ENCODE measurements around the gene YJU2. TPM values are rescaled to one million over a fixed set of nuclear protein-coding genes. Genes with fewer than 3 reads are reported as not detected.
A peak's percentile ranks its signal among the peaks of the same experiment; 100 is the strongest.

YJU2 gene
- total RNA-seq, 1 donor from 2014 or later, result 40.7 TPM

DNA sequence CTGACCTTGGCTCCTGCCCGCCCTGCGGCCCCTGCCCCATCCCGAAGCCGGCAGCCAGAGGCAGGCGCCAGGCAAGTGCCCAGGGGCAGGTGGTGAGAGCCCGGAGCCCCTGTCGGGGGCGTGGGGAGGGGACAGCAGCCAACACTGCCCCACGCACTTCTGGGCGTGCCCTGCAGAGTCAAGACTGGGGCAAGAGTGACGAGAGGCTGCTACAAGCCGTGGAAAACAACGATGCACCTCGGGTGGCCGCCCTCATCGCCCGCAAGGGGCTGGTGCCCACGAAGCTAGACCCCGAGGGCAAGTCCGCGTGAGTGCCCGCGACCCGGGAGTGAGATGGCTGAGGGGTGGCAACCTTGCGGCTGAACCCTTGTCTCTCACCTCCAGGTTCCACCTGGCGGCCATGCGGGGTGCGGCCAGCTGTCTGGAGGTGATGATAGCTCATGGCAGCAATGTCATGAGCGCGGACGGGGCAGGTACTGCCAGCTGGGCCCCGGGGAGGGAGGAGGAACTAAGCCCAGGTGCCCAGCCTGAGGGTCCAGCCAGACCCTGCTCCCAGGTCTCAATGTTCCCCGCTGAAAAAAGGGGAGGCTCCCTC is 47.1 kb upstream of the YJU2 start:
- POLR2A ChIA-PET, result no interaction called here
- H3K4me1 Mint-ChIP-seq, result peaks cover 16% of the 10 kb centered on the region
- ATAC-seq (ENCODE audit: low read depth) (no peak), DNase-seq (no peak)
- no peaks in the 10 kb centered on the region for H3K36me3 Mint-ChIP-seq (ENCODE audit: low read depth)
- H3K9me3 Mint-ChIP-seq, result no peaks in the 10 kb centered on the region
- intact Hi-C loops (cut with micrococcal nuclease), result loop anchor here (5.0 to 10.0 kb wide), 2 partner anchors 495 to 532 kb away; partner anchors contain the start of genes PIP5K1C and TJP3
- no peak overlapping the region for H3K4me3 Mint-ChIP-seq
- TF ChIP-seq, protein P1, sequence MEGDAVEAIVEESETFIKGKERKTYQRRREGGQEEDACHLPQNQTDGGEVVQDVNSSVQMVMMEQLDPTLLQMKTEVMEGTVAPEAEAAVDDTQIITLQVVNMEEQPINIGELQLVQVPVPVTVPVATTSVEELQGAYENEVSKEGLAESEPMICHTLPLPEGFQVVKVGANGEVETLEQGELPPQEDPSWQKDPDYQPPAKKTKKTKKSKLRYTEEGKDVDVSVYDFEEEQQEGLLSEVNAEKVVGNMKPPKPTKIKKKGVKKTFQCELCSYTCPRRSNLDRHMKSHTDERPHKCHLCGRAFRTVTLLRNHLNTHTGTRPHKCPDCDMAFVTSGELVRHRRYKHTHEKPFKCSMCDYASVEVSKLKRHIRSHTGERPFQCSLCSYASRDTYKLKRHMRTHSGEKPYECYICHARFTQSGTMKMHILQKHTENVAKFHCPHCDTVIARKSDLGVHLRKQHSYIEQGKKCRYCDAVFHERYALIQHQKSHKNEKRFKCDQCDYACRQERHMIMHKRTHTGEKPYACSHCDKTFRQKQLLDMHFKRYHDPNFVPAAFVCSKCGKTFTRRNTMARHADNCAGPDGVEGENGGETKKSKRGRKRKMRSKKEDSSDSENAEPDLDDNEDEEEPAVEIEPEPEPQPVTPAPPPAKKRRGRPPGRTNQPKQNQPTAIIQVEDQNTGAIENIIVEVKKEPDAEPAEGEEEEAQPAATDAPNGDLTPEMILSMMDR (IDR thresholded peaks at IDR 0.05), result no peak
- peaks cover 34% of the 10 kb centered on the region for H3K27me3 Mint-ChIP-seq
- no peak overlapping the region for H3K27ac Mint-ChIP-seq
- CTCF ChIA-PET, result interaction anchor here (1.9 kb wide), 1 partner anchor 348 kb away, joined by 4 read pairs; no protein-coding TSS in a partner anchor

DNA sequence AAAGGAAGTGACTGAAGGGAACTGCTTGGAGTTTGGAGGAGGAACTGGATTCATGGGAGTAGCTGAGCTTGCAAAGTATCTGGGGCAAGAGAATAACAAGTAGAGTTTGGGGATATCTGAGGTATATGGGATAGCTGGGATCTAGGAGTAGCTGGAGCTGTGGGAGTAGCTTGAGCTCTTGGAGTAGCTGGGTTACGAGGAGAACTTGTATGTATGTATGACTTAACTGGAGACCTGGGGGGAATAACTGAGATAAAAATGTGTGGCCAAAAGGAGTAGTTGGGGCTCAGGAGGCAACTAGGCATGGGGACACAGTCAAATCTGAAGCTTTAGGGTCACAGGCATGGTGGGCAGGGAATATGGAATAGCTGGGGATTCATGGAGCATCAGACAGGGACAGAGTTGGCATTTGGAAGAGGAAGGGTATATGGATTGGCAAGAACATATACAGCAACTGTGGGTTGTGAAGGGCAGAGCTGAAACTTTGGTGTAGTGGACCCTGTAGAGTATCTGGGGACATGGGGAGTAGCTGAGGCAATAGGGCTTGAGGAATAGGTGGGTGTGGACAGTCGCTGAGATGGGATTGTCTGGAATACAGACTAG is 45.8 kb upstream of the YJU2 start:
- CTCF ChIA-PET, result interaction anchor here (1.4 to 1.9 kb wide), 3 partner anchors 15 to 349 kb away, joined by 3 to 6 read pairs (median 4); no protein-coding TSS in a partner anchor
- H3K27ac Mint-ChIP-seq, result peak overlapping the region; percentile 47

DNA sequence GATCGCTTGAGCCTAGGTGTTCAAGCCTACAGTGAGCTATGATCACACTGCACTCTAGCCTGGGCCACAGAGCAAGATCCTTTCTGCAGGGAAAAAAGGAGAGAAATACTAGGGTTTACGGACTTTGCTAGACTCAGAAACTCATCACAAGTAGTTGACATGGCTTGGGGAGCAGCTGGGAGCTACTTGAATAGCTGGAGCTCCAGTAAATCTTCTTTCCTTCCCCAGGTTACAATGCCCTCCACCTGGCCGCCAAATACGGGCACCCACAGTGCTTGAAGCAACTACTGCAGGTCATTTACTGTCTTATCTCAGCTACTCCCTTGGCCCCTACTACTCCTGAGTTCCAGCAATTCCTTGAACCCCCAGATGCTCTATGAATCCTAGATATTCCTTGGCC is 45.1 kb upstream of the YJU2 start:
- ATAC-seq (ENCODE audit: low read depth) (no peak), DNase-seq (no peak)
- H3K9me3 Mint-ChIP-seq, result no peaks in the 10 kb centered on the region
- TF ChIP-seq, protein P1 (IDR thresholded peaks at IDR 0.05), result no peak
- peaks cover 22% of the 10 kb centered on the region for H3K27me3 Mint-ChIP-seq
- CTCF ChIA-PET, result interaction anchor here (0.8 to 1.9 kb wide), 5 partner anchors 15 to 350 kb away, joined by 3 to 6 read pairs (median 3); no protein-coding TSS in a partner anchor
- H3K4me1 Mint-ChIP-seq, result peaks cover 16% of the 10 kb centered on the region
- POLR2A ChIA-PET, result interaction anchor here (0.6 kb wide), 1 partner anchor 10 kb away, joined by 5 read pairs; no protein-coding TSS in a partner anchor
- H3K4me3 Mint-ChIP-seq, result no peak overlapping the region
- H3K36me3 Mint-ChIP-seq (ENCODE audit: low read depth), result no peaks in the 10 kb centered on the region
- intact Hi-C loops (cut with micrococcal nuclease), result loop anchor here (5.0 to 10.0 kb wide), 2 partner anchors 497 to 534 kb away; partner anchors contain the start of genes PIP5K1C and TJP3
- no peak overlapping the region for H3K27ac Mint-ChIP-seq

More for the DNA sequence above, 45.8 kb upstream of the YJU2 start:
- TF ChIP-seq, protein P1 (IDR thresholded peaks at IDR 0.05), result no peak
- Mint-ChIP-seq H3K36me3 (ENCODE audit: low read depth) (no peaks in the 10 kb centered on the region), H3K27me3 (peaks cover 25% of the 10 kb centered on the region), H3K9me3 (no peaks in the 10 kb centered on the region), H3K4me3 (no peak overlapping the region), H3K4me1 (peaks cover 16% of the 10 kb centered on the region)
- POLR2A ChIA-PET, result interaction anchor here (0.6 kb wide), 1 partner anchor 9 kb away, joined by 5 read pairs; no protein-coding TSS in a partner anchor
- intact Hi-C loops (cut with micrococcal nuclease), result loop anchor here (5.0 to 10.0 kb wide), 2 partner anchors 496 to 534 kb away; partner anchors contain the start of genes PIP5K1C and TJP3
- ATAC-seq (ENCODE audit: low read depth) (no peak), DNase-seq (no peak)

DNA sequence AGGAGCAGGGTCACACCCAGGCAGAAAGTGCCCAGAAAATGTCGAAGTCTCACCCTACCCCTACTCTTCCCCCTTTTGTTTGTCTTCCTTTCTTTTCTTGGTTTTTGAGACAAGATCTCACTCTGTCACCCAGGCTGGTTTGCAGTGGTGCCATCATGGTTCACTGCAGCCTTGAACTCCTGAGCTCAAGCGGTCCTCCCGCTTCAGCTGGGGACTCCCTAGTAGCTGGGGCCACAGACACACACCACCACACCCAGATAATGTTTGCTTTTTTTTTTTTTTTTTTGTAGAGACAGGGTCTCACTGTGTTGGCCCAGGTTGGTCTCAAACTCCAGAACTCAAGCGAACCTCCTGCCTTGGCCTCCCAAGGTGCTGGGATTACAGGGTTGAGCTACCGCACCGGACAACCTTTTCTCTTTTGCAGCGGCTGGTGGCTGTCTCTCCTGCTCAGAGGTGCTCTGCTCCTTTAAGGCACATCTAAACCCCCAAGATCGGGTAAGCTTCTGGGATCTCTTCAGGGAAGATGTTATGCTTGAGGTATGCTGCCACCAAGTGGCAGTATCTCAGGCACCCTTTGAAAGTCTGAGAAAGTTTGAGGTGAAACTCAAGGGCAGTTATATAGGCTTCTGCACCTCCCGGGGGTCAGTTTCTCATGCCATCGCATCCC is 39.9 kb upstream of the YJU2 start:
- ATAC-seq (ENCODE audit: low read depth) (no peak), DNase-seq (no peak)
- TF ChIP-seq, protein P1 (IDR thresholded peaks at IDR 0.05), result no peak
- CTCF ChIA-PET, result interaction anchor here (0.7 to 1.7 kb wide), 3 partner anchors 23 to 221 kb away, joined by 3 to 5 read pairs (median 3); partner anchors contain the start of genes EBI3 and EEF2
- H3K9me3 Mint-ChIP-seq, result no peaks in the 10 kb centered on the region
- POLR2A ChIA-PET, result interaction anchor here (0.6 kb wide), 1 partner anchor 100 kb away, joined by 4 read pairs; no protein-coding TSS in a partner anchor
- peaks cover 5% of the 10 kb centered on the region for H3K4me1 Mint-ChIP-seq
- no peak overlapping the region for H3K27ac Mint-ChIP-seq
- H3K27me3 Mint-ChIP-seq, result peaks cover 2% of the 10 kb centered on the region
- no peaks in the 10 kb centered on the region for H3K36me3 Mint-ChIP-seq (ENCODE audit: low read depth)
- intact Hi-C loops (cut with micrococcal nuclease), result loop anchor here (10.0 kb wide), 1 partner anchor 502 kb away; the partner anchor contains the start of genes PIP5K1C and TJP3
- H3K4me3 Mint-ChIP-seq, result no peak overlapping the region

Data from activated B cell treated with CpG ODN at 0.5 μM for 24 hours (primary cell).